GM12878 (cell line): ENCODE measurements around the gene HSBP1. TPM values are rescaled to one million over a fixed set of nuclear protein-coding genes. Genes with fewer than 3 reads are reported as not detected.

Source experiments
- ATAC-seq: fragments of 200-7000 bp; cut with Tn5 transposase; 3 replicates; pipeline ENCODE4 v1.9.1; 2020; ENCODE audit warnings: mild to moderate bottlenecking, moderate library complexity
- BruUV-seq: library from RNA; stranded (reverse); fragments of 400-500 nt; replicated peaks from 2 replicates; lab custom pipeline; 2021; lab: Mats Ljungman, UMichigan
- CTCF ChIA-PET: fragments of 300-600 bp; sonication (Branson Sonifier 250); formaldehyde crosslinking; extraction: SDS; loops from one replicate; lab custom pipeline; 2021; ENCODE audit warnings: inconsistent platforms; lab: Yijun Ruan, JAX
- POLR2A ChIA-PET: fragments of 350-600 bp; formaldehyde crosslinking; extraction: SDS; loops from one replicate; lab custom pipeline; 2021; ENCODE audit warnings: inconsistent platforms; lab: Charles Lee
- RAD21 ChIA-PET: fragments of 300-600 bp; sonication (Branson Sonifier 250); formaldehyde crosslinking; loops from one replicate; lab custom pipeline; 2023; ENCODE audit warnings: antibody characterized with exemption; ENCODE audit not compliant: unreplicated experiment; lab: Charles Lee
- SMC1A ChIA-PET: fragments of 300-600 bp; sonication (Branson Sonifier 250); formaldehyde crosslinking; loops from one replicate; lab custom pipeline; 2023; ENCODE audit not compliant: unreplicated experiment, uncharacterized antibody; lab: Charles Lee
- DNase-seq: peaks from one replicate; pipeline ENCODE4 v3.0.0-alpha.2; 2011; ENCODE audit warnings: low read depth, low spot score
- FAIRE-seq: peaks from 3 replicates; lab custom pipeline; 2011; peaks lifted over from hg19 to GRCh38; lab: Jason Lieb, UNC
- H2AFZ ChIP-seq: 2 replicates; pipeline ENCODE4 v1.6.0; 2011; ENCODE audit warnings: low read depth, low read length, control low read depth; ENCODE audit not compliant: control insufficient read depth
- H3K27ac ChIP-seq: 2 replicates; pipeline ENCODE4 v1.5.1; 2011; ENCODE audit warnings: control low read depth; ENCODE audit not compliant: control insufficient read depth, insufficient read depth
- H3K27me3 ChIP-seq, 2 experiments: replicated peaks in 1 of 2; 2 replicates each; pipeline versions ENCODE4 v1.6.0 to v1.6.1; 2011; ENCODE audit warnings: low read length in 1 of 2; ENCODE audit not compliant: control insufficient read depth in 2 of 2, insufficient read depth in 2 of 2
- H3K36me3 ChIP-seq, 2 experiments: 2 replicates each; pipeline ENCODE4 v1.5.1; 2011; ENCODE audit warnings: low read length in 1 of 2; ENCODE audit not compliant: control insufficient read depth in 2 of 2, insufficient read depth in 2 of 2
- H3K4me1 ChIP-seq: 2 replicates; pipeline ENCODE4 v1.6.1; 2011; ENCODE audit warnings: mild to moderate bottlenecking, low read length, moderate library complexity, mixed read lengths; ENCODE audit not compliant: control insufficient read depth, insufficient read depth
- H3K4me2 ChIP-seq: 2 replicates; pipeline ENCODE4 v1.6.0; 2011; ENCODE audit warnings: control low read depth; ENCODE audit not compliant: control insufficient read depth, insufficient read depth
- H3K4me3 ChIP-seq: fragments of 200-600 bp; sonication (generic); 2 replicates; pipeline ENCODE4 v1.5.1; 2016
- H3K79me2 ChIP-seq: 2 replicates; pipeline ENCODE4 v1.6.0; 2011; ENCODE audit warnings: low read length; ENCODE audit not compliant: control insufficient read depth, insufficient read depth
- H3K9ac ChIP-seq: 2 replicates; pipeline ENCODE4 v1.8.0; 2011; ENCODE audit warnings: low read length, control low read depth, mixed read lengths; ENCODE audit not compliant: control insufficient read depth, insufficient read depth
- H3K9me3 ChIP-seq: replicated peaks from 3 replicates; pipeline ENCODE4 v1.5.1; 2011; ENCODE audit warnings: mild to moderate bottlenecking, low read length; ENCODE audit not compliant: control insufficient read depth, insufficient read depth
- H4K20me1 ChIP-seq: 2 replicates; pipeline ENCODE4 v1.6.0; 2011; ENCODE audit not compliant: control insufficient read depth, insufficient read depth
- BCL11A ChIP-seq: IDR thresholded peaks from 2 replicates; pipeline ENCODE4 v1.6.1; 2011; ENCODE audit warnings: low read depth, low read length
- EP300 ChIP-seq, 2 experiments: fragments of 150-350 bp in 1 of 2; IDR thresholded peaks; 2 replicates each; pipeline ENCODE4 v1.6.1; 2011 to 2012; ENCODE audit warnings: low read depth in 2 of 2, low read length in 2 of 2, borderline replicate concordance in 1 of 2, improper control_type of control experiment in 1 of 2, inconsistent platforms in 1 of 2; ENCODE audit not compliant: control insufficient read depth in 1 of 2
- NR2F1 ChIP-seq: fragments of 450-650 bp; conservative IDR thresholded peaks from 2 replicates; pipeline ENCODE4 v1.6.1; 2017; ENCODE audit warnings: mild to moderate bottlenecking
- POLR2AphosphoS2 ChIP-seq: IDR thresholded peaks from 2 replicates; pipeline ENCODE4 v1.6.1; 2011; ENCODE audit warnings: low read depth, mild to moderate bottlenecking, low read length, improper control_type of control experiment, moderate library complexity
- RAD51 ChIP-seq: fragments of 450-650 bp; IDR thresholded peaks from 2 replicates; pipeline ENCODE4 v1.6.1; 2016; ENCODE audit warnings: moderate library complexity, mild to moderate bottlenecking, inconsistent platforms
- RCOR1 ChIP-seq: conservative IDR thresholded peaks from 2 replicates; pipeline ENCODE4 v1.6.1; 2012; ENCODE audit warnings: low read depth, low read length, improper control_type of control experiment
- SUPT20H ChIP-seq: IDR thresholded peaks from 2 replicates; pipeline ENCODE4 v1.6.1; 2011; ENCODE audit warnings: low read depth, mild to moderate bottlenecking, low read length, moderate library complexity, borderline replicate concordance; ENCODE audit not compliant: control insufficient read depth
- TCF12 ChIP-seq: IDR thresholded peaks from 2 replicates; pipeline ENCODE4 v1.6.1; 2011; ENCODE audit warnings: low read depth, mild to moderate bottlenecking, low read length
- WRNIP1 ChIP-seq: IDR thresholded peaks from 2 replicates; pipeline ENCODE4 v1.6.1; 2011; ENCODE audit warnings: low read depth, low read length, improper control_type of control experiment, borderline replicate concordance
- WGBS: methylation state at CpG from one replicate; pipeline ENCODE4 v1.1.6; 2016; ENCODE audit warnings: low lambda C conversion rate; ENCODE audit not compliant: insufficient replicate concordance, insufficient coverage; ENCODE audit errors: missing lambda C conversion rate; 5-methylcytosine and 5-hydroxymethylcytosine counted together
- in situ Hi-C: fragments of 300-500 bp; cut with MboI; formaldehyde crosslinking; loops from 9 replicates; pipeline ENCODE4 v1.14.3; 2018; ENCODE audit warnings: mixed read lengths
- intact Hi-C: fragments of 100-400 bp; cut with micrococcal nuclease; formaldehyde crosslinking; loops from one replicate; pipeline ENCODE4 v1.14.2; 2022; ENCODE audit not compliant: unreplicated experiment
- polyA plus RNA-seq, 11 experiments: library from polyadenylated mRNA; depleted of rRNA in 4 of 11; unstranded in 6 of 11; stranded (reverse) in 5 of 11; fragments of >200 nt; fragmentation: Nextera tagmentation in 4 of 11; fragmentation: Illumina TruSeq in 1 of 11; extraction: Ambion mirVana in 4 of 11; extraction: Trizol in 1 of 11; gene quantifications; 1 replicate in 1 of 11; 2 replicates in 10 of 11; pipeline versions ENCODE4 v1.2.1 to v1.2.3, GENCODE V29; 2011 to 2016; ENCODE audit warnings: inconsistent platforms in 2 of 11, missing spikeins in 2 of 11, low read depth in 1 of 11
- total RNA-seq, 4 experiments: library from RNA; depleted of rRNA in 3 of 4; stranded (reverse); fragments of >200 nt in 3 of 4; fragmentation: Illumina TruSeq in 1 of 4; extraction: Trizol in 1 of 4; gene quantifications; 2 replicates each; pipeline versions ENCODE4 v1.2.1 to v1.2.3, GENCODE V29; 2013 to 2021
- TF ChIP-seq, protein P1 (sequence below): fragments of 450-650 bp; IDR thresholded peaks from 2 replicates; pipeline ENCODE4 v1.6.1; 2017; ENCODE audit warnings: mild to moderate bottlenecking
- TF ChIP-seq, protein P2 (sequence below): fragments of 450-650 bp; IDR thresholded peaks from 2 replicates; pipeline ENCODE4 v1.6.1; 2018; ENCODE audit warnings: mild to moderate bottlenecking, low read depth, moderate library complexity; ENCODE audit not compliant: partially characterized antibody

HSBP1 gene
- total and polyA plus RNA-seq, 10 of the 15 experiments (the other 5 are each of a cell fraction or from before 2014, with no cell fraction given) = 26.6 to 263 (median 95.7) TPM

DNA sequence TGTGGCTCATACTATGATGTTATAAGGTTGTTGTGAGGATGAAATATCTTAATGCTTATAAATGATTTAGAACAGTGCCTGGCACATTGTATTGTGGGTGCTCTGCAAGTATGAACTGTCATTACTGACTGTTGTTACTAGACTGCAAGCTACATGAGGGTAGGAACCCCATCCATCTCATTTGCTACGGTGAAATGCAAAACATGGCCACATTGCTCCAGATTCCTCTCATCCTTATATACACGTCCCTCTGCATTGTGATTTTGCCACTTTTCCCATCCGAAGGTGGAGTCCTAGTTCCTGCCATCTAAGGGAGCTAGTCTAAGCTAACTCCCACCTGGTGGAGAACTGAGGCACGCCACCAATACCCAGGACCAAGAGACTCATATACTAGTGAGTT, 29.8 kb downstream of the HSBP1 start:
- Histone ChIP-seq H3K4me3 (no peak overlapping the region), H3K9ac (no peak overlapping the region), H2AFZ (no peak overlapping the region), H3K27me3 (no peaks in the 10 kb centered on the region), H4K20me1 (no peaks in the 10 kb centered on the region), H3K79me2 (no peaks in the 10 kb centered on the region), H3K4me2 (no peak overlapping the region), H3K9me3 (no peaks in the 10 kb centered on the region), H3K36me3 (no peaks in the 10 kb centered on the region), H3K4me1 (no peaks in the 10 kb centered on the region), H3K27ac (no peak overlapping the region)
- in situ Hi-C loops (no loop called here), intact Hi-C loops (no loop called here)
- SMC1A ChIA-PET = no interaction called here
- POLR2A ChIA-PET = no interaction called here
- TF ChIP-seq, protein P1, sequence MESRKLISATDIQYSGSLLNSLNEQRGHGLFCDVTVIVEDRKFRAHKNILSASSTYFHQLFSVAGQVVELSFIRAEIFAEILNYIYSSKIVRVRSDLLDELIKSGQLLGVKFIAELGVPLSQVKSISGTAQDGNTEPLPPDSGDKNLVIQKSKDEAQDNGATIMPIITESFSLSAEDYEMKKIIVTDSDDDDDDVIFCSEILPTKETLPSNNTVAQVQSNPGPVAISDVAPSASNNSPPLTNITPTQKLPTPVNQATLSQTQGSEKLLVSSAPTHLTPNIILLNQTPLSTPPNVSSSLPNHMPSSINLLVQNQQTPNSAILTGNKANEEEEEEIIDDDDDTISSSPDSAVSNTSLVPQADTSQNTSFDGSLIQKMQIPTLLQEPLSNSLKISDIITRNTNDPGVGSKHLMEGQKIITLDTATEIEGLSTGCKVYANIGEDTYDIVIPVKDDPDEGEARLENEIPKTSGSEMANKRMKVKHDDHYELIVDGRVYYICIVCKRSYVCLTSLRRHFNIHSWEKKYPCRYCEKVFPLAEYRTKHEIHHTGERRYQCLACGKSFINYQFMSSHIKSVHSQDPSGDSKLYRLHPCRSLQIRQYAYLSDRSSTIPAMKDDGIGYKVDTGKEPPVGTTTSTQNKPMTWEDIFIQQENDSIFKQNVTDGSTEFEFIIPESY = no peak
- TF ChIP-seq WRNIP1 (no peak), RCOR1 (no peak), NR2F1 (no peak), POLR2AphosphoS2 (no peak), RAD51 (no peak), SUPT20H (no peak), BCL11A (no peak), EP300 (IDR thresholded peaks at IDR 0.05; ENCODE audit: borderline replicate concordance in 1 of 2, control insufficient read depth in 1 of 2, low read depth in 2 of 2, low read length in 2 of 2) (no peak), TCF12 (no peak)
- TF ChIP-seq, protein P2, sequence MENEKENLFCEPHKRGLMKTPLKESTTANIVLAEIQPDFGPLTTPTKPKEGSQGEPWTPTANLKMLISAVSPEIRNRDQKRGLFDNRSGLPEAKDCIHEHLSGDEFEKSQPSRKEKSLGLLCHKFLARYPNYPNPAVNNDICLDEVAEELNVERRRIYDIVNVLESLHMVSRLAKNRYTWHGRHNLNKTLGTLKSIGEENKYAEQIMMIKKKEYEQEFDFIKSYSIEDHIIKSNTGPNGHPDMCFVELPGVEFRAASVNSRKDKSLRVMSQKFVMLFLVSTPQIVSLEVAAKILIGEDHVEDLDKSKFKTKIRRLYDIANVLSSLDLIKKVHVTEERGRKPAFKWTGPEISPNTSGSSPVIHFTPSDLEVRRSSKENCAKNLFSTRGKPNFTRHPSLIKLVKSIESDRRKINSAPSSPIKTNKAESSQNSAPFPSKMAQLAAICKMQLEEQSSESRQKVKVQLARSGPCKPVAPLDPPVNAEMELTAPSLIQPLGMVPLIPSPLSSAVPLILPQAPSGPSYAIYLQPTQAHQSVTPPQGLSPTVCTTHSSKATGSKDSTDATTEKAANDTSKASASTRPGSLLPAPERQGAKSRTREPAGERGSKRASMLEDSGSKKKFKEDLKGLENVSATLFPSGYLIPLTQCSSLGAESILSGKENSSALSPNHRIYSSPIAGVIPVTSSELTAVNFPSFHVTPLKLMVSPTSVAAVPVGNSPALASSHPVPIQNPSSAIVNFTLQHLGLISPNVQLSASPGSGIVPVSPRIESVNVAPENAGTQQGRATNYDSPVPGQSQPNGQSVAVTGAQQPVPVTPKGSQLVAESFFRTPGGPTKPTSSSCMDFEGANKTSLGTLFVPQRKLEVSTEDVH = no peak
- no peak for FAIRE-seq
- CTCF ChIA-PET = interaction anchor here (3.2 kb wide), 1 partner anchor 12 kb away, joined by 22 read pairs; no protein-coding TSS in a partner anchor
- no peak for ATAC-seq
- DNase-seq = no peak
- BruUV-seq = no TSS peak
- RAD21 ChIA-PET = no interaction called here
- WGBS = 40% methylated on average over 4 of the region's 4 CpGs
